GM19452 (cell line): ENCODE results near the gene ZNF514.
"Not testable (repeated sequence)": the region's sequence is repeated elsewhere in the genome, so short reads cannot be mapped to it uniquely, and the experiment has no call there.

Source experiments
- ATAC-seq: cut with Tn5 transposase; IDR thresholded peaks from one replicate; pipeline ENCODE4 v1.9.1; 2021; ENCODE audit not compliant: unreplicated experiment

The ZNF514 gene

DNA sequence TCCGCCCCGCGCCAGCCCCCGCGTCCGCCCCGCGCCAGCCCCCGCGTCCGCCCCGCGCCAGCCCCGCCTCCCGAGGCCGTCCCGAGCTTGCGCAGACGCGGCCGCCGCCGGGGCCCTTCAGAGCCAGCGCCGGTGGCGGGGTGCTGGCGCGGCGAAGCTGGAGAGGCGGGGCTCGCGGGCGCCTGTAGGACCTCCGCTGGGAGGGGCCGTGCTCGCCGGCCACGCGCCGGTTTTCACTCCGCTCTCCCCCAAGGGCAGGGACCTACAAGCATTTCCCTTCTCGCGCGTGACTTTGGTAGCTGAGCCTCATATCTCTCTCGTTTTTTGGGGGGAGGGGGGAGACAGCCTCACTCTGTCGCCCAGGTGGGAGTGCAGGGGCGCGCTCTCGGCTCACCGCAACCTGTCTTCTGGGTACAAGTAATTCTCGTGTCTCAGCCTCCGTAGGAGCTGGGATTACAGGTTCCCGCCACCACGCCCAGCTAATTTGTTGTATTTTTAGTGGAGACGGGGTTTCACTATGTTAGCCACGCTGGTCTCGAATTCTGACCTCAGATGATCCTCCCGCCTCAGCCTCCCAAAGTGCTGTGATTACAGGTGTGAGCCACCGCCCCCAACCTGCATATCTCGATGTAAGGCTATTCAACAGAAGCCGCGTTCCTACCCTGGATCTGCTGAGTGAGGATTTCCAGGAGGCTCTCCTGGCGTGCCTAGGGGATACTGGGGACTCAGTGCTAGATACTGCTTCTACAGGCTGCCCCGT, at the start of gene ZNF514:
ZNF514 (minus strand) TSS at position 159 of the 760 bp plus-strand sequence. CDS start 6,595 bp downstream, outside the sequence.
- peak; percentile 91 for ATAC-seq

DNA sequence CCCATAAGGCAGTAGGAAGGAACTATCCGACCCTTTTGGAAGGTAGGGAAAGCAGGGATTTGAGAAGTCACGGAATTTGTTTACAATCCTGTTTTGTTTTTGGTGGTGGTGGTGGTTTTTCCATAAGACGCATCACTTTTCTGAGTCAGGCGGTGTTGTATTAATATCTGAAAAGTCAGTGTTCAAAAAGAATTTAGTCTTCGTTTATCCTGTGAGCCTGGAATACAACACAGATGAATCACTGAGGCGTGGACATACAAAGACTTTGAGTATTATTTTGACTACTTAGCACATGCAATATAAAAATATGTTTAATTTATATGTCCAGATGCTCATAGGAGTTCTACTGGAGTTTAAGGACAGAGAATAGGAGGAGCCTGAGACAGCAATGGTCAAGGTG, 48.5 kb upstream of the ZNF514 start:
- ATAC-seq, result no peak

DNA sequence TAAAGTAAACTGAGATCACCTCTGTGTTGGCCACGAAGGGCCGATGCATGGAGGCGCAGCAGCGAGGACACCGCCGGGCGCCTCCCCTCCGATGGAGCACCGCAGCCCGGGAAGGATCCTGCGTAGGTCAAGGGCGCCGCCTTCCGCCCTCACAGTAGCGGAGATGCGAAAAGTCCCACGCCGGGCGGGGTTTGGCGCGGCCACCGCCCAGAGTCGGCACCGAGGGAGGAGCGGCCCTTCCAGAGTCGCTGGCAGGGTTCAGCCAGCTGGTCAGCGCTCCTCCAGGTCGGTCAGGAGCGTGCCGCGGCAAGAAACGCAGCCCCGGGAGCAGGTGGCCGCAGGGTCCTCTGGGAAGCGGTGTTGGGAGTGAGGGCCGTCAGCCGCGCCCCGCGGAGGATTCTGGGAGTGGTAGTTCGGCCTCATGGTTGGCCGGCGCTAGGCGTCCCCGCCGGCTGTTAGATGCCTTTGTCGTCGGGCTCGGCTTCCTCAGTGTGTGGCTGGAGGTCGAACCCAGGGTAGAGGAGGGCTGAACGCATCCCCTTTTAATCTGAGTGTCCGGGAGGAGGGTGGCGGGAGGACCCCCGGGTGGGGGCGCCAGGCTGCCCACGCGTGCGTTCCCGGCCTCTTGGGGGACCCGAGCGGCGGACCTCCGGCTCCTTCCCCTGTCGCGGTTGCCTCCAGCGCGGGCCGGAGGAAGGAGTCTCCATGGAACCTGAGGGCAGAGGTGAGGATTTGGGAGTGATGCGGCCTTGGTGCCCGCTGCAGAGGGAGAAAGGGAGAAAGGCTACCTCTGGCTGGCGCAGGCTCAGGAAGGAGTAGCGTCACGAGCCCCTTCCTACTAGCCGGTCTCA, 47.7 kb upstream of the ZNF514 start, which contains the start of gene ZNF892:
ZNF892 (plus strand) TSS at position 411 of the 851 bp plus-strand sequence; CDS start at position 706, 295 bp downstream.
- ATAC-seq, result peak; percentile 99

DNA sequence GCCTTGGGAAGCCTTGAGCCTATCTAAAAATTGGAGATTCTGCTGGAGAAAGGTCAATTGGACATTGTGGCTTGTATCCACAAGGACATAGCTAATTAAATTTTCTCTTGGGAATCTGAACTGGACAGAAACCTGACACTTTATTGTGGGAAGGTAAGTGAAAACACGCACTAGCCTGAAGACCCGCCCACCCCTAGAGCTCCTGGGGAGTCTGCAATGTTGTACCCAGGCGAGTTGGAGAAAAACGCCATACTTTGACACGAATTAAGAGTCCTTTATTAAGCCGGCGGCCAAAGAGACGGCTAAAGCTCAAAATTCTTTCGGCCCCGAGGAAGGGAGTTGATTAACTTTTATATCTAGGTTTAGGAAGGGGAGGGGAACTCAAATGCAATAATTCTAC, 46.4 kb upstream of the ZNF514 start:
- no peak for ATAC-seq

- ATAC-seq, result no peak
Measured at GRCh38 chr2:95204396-95204795, 44.7 kb upstream of the ZNF514 start.

DNA sequence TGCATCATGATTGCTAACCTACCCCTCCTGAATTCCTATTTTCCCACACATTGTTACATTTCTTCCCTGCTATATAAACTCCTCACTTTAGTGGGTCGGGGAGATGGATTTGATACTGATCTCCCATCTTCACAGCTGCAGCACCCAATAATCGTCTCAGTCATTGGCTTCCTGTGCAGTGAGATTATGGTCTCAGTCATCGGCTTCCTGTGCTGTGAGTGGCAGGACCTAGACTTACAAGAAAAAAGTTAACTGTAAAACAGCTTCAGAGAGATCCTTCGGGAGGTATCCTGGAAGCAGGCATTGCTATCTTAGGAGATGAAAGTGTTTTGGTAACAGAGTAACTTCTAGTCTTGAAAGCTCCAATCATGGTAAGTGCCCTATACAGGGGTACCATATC, 44.3 kb upstream of the ZNF514 start:
- no peak for ATAC-seq

- ATAC-seq, result not testable (repeated sequence)
Measured at GRCh38 chr2:95192956-95193355, 33.3 kb upstream of the ZNF514 start.

GRCh38 chr2:95185973-95186372, 26.3 kb upstream of the ZNF514 start:
- no peak for ATAC-seq

- ATAC-seq, result no peak
Measured at GRCh38 chr2:95185197-95185596, 25.5 kb upstream of the ZNF514 start.

DNA sequence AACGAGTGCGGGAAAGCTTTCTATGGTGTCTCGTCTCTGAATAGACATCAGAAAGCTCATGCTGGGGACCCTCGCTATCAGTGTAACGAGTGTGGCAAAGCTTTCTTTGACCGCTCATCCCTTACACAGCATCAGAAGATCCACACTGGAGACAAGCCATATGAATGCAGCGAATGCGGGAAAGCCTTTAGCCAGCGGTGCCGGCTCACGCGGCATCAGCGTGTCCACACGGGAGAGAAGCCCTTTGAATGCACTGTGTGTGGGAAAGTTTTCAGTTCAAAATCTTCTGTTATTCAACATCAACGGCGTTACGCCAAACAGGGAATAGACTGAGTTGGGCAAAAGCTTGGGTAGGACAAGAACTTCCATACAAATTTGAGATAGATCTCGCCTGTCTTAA, 22.1 kb upstream of the ZNF514 start:
- no peak for ATAC-seq

DNA sequence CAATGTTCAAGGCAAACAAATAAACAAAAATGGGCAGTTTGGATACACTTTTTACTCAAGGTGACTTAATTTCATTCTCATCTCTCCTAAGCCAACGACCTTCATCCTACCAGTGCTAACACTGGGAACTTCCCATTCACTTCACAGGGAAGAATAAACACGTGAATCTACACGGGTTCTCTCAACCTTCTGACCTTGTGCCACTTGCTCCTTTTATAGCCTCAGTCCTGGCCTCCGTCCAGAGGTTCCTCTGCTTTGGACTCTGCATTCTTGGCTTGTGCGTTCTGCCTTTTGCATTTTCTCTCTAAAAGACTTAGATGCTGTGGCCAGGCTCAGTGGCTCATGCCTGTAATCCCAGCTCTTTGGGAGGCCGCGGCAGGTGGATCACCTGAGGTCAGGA, 19.8 kb upstream of the ZNF514 start:
- no peak for ATAC-seq

GRCh38 chr2:95174031-95174542, 14.4 kb upstream of the ZNF514 start:
- no peak for ATAC-seq

- ATAC-seq, result no peak
Measured at GRCh38 chr2:95171902-95172301, 12.3 kb upstream of the ZNF514 start.

DNA sequence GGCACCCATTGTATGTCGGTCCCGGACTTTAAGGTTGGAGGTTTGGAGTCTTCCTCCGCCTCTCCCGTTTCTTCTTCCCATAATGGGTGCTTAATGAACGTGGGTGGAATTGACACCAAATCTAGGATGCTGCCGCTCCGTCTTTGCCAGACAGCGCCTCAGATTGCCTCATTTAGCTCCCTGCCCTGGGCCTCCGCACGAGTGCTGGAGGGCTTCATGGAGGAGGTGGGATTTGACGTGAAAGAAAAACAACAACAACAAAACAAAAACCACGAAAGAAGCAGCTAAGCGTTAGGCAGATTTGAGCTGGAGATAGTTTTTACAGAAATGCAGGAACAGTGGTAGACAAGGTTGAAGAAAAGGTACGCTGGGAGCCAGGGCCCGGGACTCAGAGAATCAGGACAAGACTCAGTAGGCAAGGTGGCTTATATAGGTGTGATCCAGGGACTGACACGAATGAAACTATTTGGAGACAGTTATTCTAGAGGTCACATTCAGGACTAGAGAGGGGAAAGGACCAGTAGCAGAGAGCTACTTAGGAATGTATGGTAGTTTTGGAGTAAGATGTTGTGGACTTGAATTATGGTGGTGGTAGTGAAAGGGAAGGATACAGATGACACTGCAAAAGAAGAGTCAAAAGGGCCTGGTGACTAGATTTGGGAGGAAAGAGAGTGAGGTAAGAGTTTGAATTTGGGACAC, 6.6 kb upstream of the ZNF514 start:
- ATAC-seq, result peak; percentile 12

- ATAC-seq, result peak; percentile 89
Measured at GRCh38 chr2:95165371-95166064, 5.9 kb upstream of the ZNF514 start, which contains the start of gene ZNF2. TSS of gene ZNF2 (plus strand) at chr2:95165809. CDS start at chr2:95176227, 10,418 bp downstream.

GRCh38 chr2:95165030-95165370, 5.4 kb upstream of the ZNF514 start:
- ATAC-seq, result no peak

- ATAC-seq, result peak; percentile 33
Measured at GRCh38 chr2:95158891-95159619, 593 bp downstream of the ZNF514 start.

- ATAC-seq, result no peak
Measured at GRCh38 chr2:95158441-95158840, 1.2 kb downstream of the ZNF514 start.

- no peak for ATAC-seq
Measured at GRCh38 chr2:95149397-95149984, 10.2 kb downstream of the ZNF514 start.
